ENCODE results near the gene PPARA. TPM values are rescaled to one million over a fixed set of nuclear protein-coding genes. Genes with fewer than 3 reads are reported as not detected.
"Not testable (repeated sequence)": the region's sequence is repeated elsewhere in the genome, so short reads cannot be mapped to it uniquely, and the experiment has no call there.

Gene PPARA
- total RNA-seq, 1 donor from 2014 or later: 12.9 TPM

- ATAC-seq: peak; percentile 94
Observed at GRCh38 chr22:46250035-46250782, 99.9 kb downstream of the PPARA start, which contains the start of gene CDPF1. Gene CDPF1 (minus strand): TSS chr22:46250293. CDS start chr22:46248284, 2,009 bp downstream.

- ATAC-seq: peak; percentile 17
Observed at GRCh38 chr22:46250783-46251125, 100.4 kb downstream of the PPARA start.

- no peak for ATAC-seq
Observed at GRCh38 chr22:46251266-46251665, 100.9 kb downstream of the PPARA start.

GRCh38 chr22:46251816-46252380 is 101.6 kb downstream of the PPARA start:
- ATAC-seq: no peak

GRCh38 chr22:46256358-46256958 is 106.1 kb downstream of the PPARA start:
- peak; percentile 85 for ATAC-seq

- no peak for ATAC-seq
Observed at GRCh38 chr22:46259374-46259773, 109.0 kb downstream of the PPARA start.

- no peak for ATAC-seq
Observed at GRCh38 chr22:46260038-46260437, 109.7 kb downstream of the PPARA start.

- peak; percentile 75 for ATAC-seq
Observed at GRCh38 chr22:46262449-46263215, 112.3 kb downstream of the PPARA start.

GRCh38 chr22:46263216-46263590 is 112.9 kb downstream of the PPARA start, which contains the start of gene PKDREJ:
Gene PKDREJ (minus strand): TSS chr22:46263343. CDS start chr22:46263322, 21 bp downstream.
- ATAC-seq: peak; percentile 8

- not testable (repeated sequence) for ATAC-seq
Observed at GRCh38 chr22:46264520-46264919, 114.2 kb downstream of the PPARA start.

- not testable (repeated sequence) for ATAC-seq
Observed at GRCh38 chr22:46265627-46266026, 115.3 kb downstream of the PPARA start.

- ATAC-seq: peak; percentile 81
Observed at GRCh38 chr22:46267431-46268279, 117.3 kb downstream of the PPARA start, which contains the start of gene TTC38. Gene TTC38 (plus strand): TSS chr22:46268008. CDS start chr22:46268040, 32 bp downstream.

- ATAC-seq: no peak
Observed at GRCh38 chr22:46269564-46269963, 119.2 kb downstream of the PPARA start.

- ATAC-seq: no peak
Observed at GRCh38 chr22:46272196-46272595, 121.9 kb downstream of the PPARA start.

GRCh38 chr22:46272762-46273431 is 122.6 kb downstream of the PPARA start:
- no peak for ATAC-seq

- no peak for ATAC-seq
Observed at GRCh38 chr22:46273432-46274148, 123.3 kb downstream of the PPARA start.

- ATAC-seq: no peak
Observed at GRCh38 chr22:46274381-46274780, 124.1 kb downstream of the PPARA start.

GRCh38 chr22:46275455-46276122 is 125.3 kb downstream of the PPARA start:
- ATAC-seq: no peak

- ATAC-seq: no peak
Observed at GRCh38 chr22:46276563-46276962, 126.2 kb downstream of the PPARA start.
